Heart right ventricle (tissue), 16 donors: ENCODE results near the gene MPHOSPH9. TPM values are rescaled to one million over a fixed set of nuclear protein-coding genes. Genes with fewer than 3 reads are reported as not detected.
A peak's percentile ranks its signal among the peaks of the same experiment; 100 is the strongest.

Experiments used
- ATAC-seq, 8 donors: fragments of 200-7000 bp; cut with Tn5 transposase; one replicate each; pipeline ENCODE4 v1.9.1; 2020; ENCODE audit warnings: mild to moderate bottlenecking in 8 of 8, moderate library complexity in 8 of 8, moderate number of reproducible peaks in 1 of 8
- DNase-seq, 2 donors: peaks; one replicate each; pipeline ENCODE4 v3.0.0-alpha.2; 2020
- H3K27ac ChIP-seq, 10 donors: fragments of 200-600 bp; sonication (generic) in 2 of 10; one replicate each; pipeline versions ENCODE4 v1.5.0 to v1.8.0; 2020 to 2022; ENCODE audit warnings: mild to moderate bottlenecking in 3 of 10
- H3K27me3 ChIP-seq, 7 donors: fragments of 200-600 bp; one replicate each; pipeline ENCODE4 v1.8.0; 2021 to 2022; ENCODE audit warnings: mild to moderate bottlenecking in 2 of 7
- H3K36me3 ChIP-seq, 9 donors: fragments of 200-600 bp; sonication (generic) in 1 of 9; one replicate each; pipeline versions ENCODE4 v1.5.0 to v1.8.0; 2020 to 2022; ENCODE audit warnings: mild to moderate bottlenecking in 2 of 9
- H3K4me1 ChIP-seq, 9 donors: fragments of 200-600 bp; sonication (generic) in 1 of 9; one replicate each; pipeline versions ENCODE4 v1.5.0 to v1.8.0; 2020 to 2022; ENCODE audit warnings: mild to moderate bottlenecking in 4 of 9
- H3K4me3 ChIP-seq, 10 donors: fragments of 200-600 bp; sonication (generic) in 2 of 10; one replicate each; pipeline versions ENCODE4 v1.5.0 to v1.8.0; 2020 to 2022; ENCODE audit warnings: mild to moderate bottlenecking in 7 of 10, moderate library complexity in 2 of 10
- H3K9me3 ChIP-seq, 11 donors: fragments of 200-600 bp in 10 of 11; sonication (generic) in 2 of 11; one replicate each; pipeline versions ENCODE4 v1.5.0 to v1.8.0; 2013 to 2022; ENCODE audit warnings: mild to moderate bottlenecking in 2 of 11, control low read depth in 1 of 11, moderate library complexity in 1 of 11
- CTCF ChIP-seq, 9 donors: fragments of 200-600 bp; sonication (generic) in 2 of 9; IDR thresholded peaks; one replicate each; pipeline versions ENCODE4 v1.5.0 to v1.8.0; 2021 to 2022; ENCODE audit warnings: antibody characterized with exemption in 9 of 9, mild to moderate bottlenecking in 5 of 9, moderate library complexity in 1 of 9
- WGBS, 2 donors: extraction: QIAGEN DNeasy Blood & Tissue Kit; methylation state at CpG; one replicate each; pipeline ENCODE4 v1.1.7; 2013; ENCODE audit warnings: inconsistent platforms in 1 of 2; 5-methylcytosine and 5-hydroxymethylcytosine counted together
- intact Hi-C, 10 donors: fragments of 100-400 bp; cut with DNase I; formaldehyde crosslinking; loops; one replicate each; pipeline versions ENCODE4 v1.11.1 to v1.14.2; 2022
- polyA plus RNA-seq, 2 donors: library from polyadenylated mRNA; stranded (reverse); fragments of 200-250 nt; gene quantifications; one replicate each; pipeline ENCODE4 v1.2.3, GENCODE V29; 2013
- total RNA-seq, 10 donors: library from RNA; stranded (reverse); fragmentation: NEBNext Ultra II Directional in 3 of 10; extraction: Animal tissue kit (Norgen Biotek cat#: 25700) in 3 of 10; gene quantifications; one replicate each; pipeline versions ENCODE4 v1.2.1 to v1.2.4, GENCODE V29; 2021 to 2023
- donor health status: Arrhythmogenic right ventricular cardiomyopathy.
- donor health status: ischemic (EF 13 %, LVEDD 7.1; RV severe dilation, severe dysfunction).
- donor health status: healthy with polysubstance abuse.
- donor health status: DM: no; HTN: yes; CAD: no.
- donor health status: DM: no; HTN: no; CAD: no.
- donor health status: ischemic (EF 25% LVEDD 6.9; RV normal size, moderate dysfunction).
- donor health status: ischemic (EF 25% LVEDD 5.7; RV mildly dilated, moderate dysfunction).
- donor health status: healthy.
- donor health status: DM: yes; HTN: yes; CAD: no.
- donor health status: Ischemic cardiomyopathy.
- donor health status: ischemic (EF 35%, LVEDD 5.7; RV mildly dilated, moderate dysfunction).
- donor health status: nonischemic (EF 11% LVEDD 7.7; RV severe dilation, severe dysfunction).
- donor health status: DM: yes; HTN: yes; CAD: no.
- donor health status: PGD.
- donor health status: ischemic (EF 29% LVEDD 5.4; RV normal size, mild dysfunction).
- donor health status: nonischemic (EF 23%, LVEDD 6.1; RV moderate dilation, normal function).

The MPHOSPH9 gene
- total and polyA plus RNA-seq, 12 donors, result 4.1 to 33.6 (median 25.7) TPM

- no peak for TF ChIP-seq CTCF (IDR thresholded peaks at IDR 0.05)
- Histone ChIP-seq H3K36me3 (peaks cover 0 to 6% (median 0%) of the 10 kb centered on the region in 9 donors), H3K27ac (peak overlapping the region in 9 of 10 donors; percentile 27 to 89 (median 81)), H3K4me3 (no peak overlapping the region), H3K9me3 (no peaks in the 10 kb centered on the region), H3K4me1 (peaks cover 25 to 54% (median 46%) of the 10 kb centered on the region in 9 donors), H3K27me3 (no peaks in the 10 kb centered on the region)
- peak in 4 of 8 donors; percentile 17 to 55 (median 28) for ATAC-seq
- WGBS, 2 donors, result 56 to 64% methylated on average over 6 of the region's 6 CpGs
- intact Hi-C loops, result loop anchor here in 7 of 10 donors (5.0 to 10.0 kb wide), 5 partner anchors 33 to 155 kb away; partner anchors contain the start of gene ARL6IP4 (in 1 of the 7)
- DNase-seq, result no peak
These were observed 92.8 kb downstream of the MPHOSPH9 start for GRCh38 chr12:123139926-123140675.

GRCh38 chr12:123135688-123136087 is 97.3 kb downstream of the MPHOSPH9 start:
- ATAC-seq (no peak), DNase-seq (no peak)
- no peak for TF ChIP-seq CTCF (IDR thresholded peaks at IDR 0.05)
- Histone ChIP-seq H3K4me3 (no peak overlapping the region), H3K36me3 (peaks cover 0 to 6% (median 0%) of the 10 kb centered on the region in 9 donors), H3K4me1 (peaks cover 9 to 35% (median 30%) of the 10 kb centered on the region in 9 donors), H3K27me3 (no peaks in the 10 kb centered on the region), H3K27ac (no peak overlapping the region), H3K9me3 (no peaks in the 10 kb centered on the region)
- intact Hi-C loops, result no loop called here
- WGBS, 2 donors, result 74 to 99% methylated on average over 8 of the region's 8 CpGs

- no peak for TF ChIP-seq CTCF (IDR thresholded peaks at IDR 0.05)
- Histone ChIP-seq H3K36me3 (peaks cover 0 to 6% (median 0%) of the 10 kb centered on the region in 9 donors), H3K4me1 (peaks cover under 1 to 33% (median 23%) of the 10 kb centered on the region in 9 donors), H3K27me3 (no peaks in the 10 kb centered on the region), H3K9me3 (no peaks in the 10 kb centered on the region), H3K27ac (no peak overlapping the region), H3K4me3 (no peak overlapping the region)
- 95 to 96% methylated on average over 6 of the region's 6 CpGs for WGBS, 2 donors
- intact Hi-C loops, result no loop called here
- ATAC-seq, result no peak
- DNase-seq, result no peak
These were observed 98.1 kb downstream of the MPHOSPH9 start for GRCh38 chr12:123134826-123135225.

GRCh38 chr12:123134271-123134671 is 98.7 kb downstream of the MPHOSPH9 start:
- Histone ChIP-seq H3K4me3 (no peak overlapping the region), H3K9me3 (no peaks in the 10 kb centered on the region), H3K27ac (no peak overlapping the region), H3K36me3 (peaks cover 0 to 6% (median 0%) of the 10 kb centered on the region in 9 donors), H3K27me3 (no peaks in the 10 kb centered on the region), H3K4me1 (peaks cover 0 to 28% (median 18%) of the 10 kb centered on the region in 9 donors)
- DNase-seq (no peak), ATAC-seq (no peak)
- WGBS, 2 donors, result 96% methylated on average over 9 of the region's 9 CpGs
- TF ChIP-seq CTCF (IDR thresholded peaks at IDR 0.05), result no peak
- intact Hi-C loops, result no loop called here
